C4-2B (cell line): ENCODE results near the gene CAMK2N1.

Experiments
- H3K27ac ChIP-seq: fragments of 450-650 bp; 2 replicates; pipeline ENCODE4 v1.5.1; 2017
- ZFX ChIP-seq: fragments of 450-650 bp; IDR thresholded peaks from 2 replicates; pipeline ENCODE4 v1.6.1; 2017
- TF ChIP-seq, protein P1 (sequence below): fragments of 450-650 bp; conservative IDR thresholded peaks from 2 replicates; pipeline ENCODE4 v1.5.1; 2017; ENCODE audit warnings: mild to moderate bottlenecking

Gene CAMK2N1

DNA sequence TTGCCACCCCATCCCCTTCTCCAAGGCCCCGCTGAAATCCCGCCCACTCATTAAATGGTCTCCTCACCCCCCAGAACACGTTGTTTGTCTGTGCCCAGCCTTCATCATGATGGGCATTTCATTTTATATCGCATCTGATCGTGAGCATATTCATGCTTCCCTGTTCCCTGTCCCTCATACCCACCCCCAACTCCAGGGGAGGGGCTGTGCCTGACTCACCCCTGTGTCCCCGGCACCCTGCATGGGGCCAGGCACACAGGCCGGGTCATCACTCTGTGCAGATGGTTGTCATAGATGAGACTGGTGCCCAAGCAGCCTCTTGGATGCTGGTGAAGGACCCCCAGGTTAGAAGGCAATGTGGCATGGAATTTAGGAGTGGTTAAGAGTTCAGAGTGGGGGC, 11.0 kb downstream of the CAMK2N1 start:
- TF ChIP-seq ZFX: no peak
- TF ChIP-seq, protein P1, sequence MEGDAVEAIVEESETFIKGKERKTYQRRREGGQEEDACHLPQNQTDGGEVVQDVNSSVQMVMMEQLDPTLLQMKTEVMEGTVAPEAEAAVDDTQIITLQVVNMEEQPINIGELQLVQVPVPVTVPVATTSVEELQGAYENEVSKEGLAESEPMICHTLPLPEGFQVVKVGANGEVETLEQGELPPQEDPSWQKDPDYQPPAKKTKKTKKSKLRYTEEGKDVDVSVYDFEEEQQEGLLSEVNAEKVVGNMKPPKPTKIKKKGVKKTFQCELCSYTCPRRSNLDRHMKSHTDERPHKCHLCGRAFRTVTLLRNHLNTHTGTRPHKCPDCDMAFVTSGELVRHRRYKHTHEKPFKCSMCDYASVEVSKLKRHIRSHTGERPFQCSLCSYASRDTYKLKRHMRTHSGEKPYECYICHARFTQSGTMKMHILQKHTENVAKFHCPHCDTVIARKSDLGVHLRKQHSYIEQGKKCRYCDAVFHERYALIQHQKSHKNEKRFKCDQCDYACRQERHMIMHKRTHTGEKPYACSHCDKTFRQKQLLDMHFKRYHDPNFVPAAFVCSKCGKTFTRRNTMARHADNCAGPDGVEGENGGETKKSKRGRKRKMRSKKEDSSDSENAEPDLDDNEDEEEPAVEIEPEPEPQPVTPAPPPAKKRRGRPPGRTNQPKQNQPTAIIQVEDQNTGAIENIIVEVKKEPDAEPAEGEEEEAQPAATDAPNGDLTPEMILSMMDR: no peak
- H3K27ac ChIP-seq: peak overlapping the region; percentile 81; the same call in 1 of the 2 replicates

DNA sequence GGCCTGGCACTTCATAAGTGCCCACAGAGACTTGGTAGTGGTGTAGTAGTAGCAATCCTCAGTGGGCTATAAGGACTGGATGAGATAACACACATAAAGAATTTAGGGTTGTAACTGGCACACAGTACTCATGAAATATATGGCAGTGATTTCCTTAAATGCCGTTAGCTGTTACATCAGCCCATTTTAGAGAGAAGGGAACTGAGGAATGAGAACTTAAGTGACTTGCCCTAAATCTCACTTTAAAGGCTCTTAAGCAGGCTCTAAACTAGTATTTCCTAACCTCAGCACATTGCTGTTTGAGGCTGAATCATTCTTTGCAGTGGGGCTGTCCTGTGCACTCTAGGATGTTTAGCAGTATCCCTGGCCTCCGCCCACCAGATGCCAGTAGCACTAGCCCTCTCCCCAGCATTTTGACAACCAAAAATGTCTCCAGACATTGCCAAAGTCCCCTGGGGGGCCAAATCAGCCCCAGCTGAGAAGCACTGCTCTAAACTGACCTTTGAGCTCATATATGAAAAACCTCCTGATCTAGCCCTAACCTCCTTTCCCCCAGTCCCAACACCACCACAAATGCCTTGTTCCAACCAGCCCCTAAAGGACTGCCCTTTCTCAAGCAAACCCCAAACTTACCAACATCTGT, 11.6 kb downstream of the CAMK2N1 start:
- no peak for TF ChIP-seq ZFX
- TF ChIP-seq, protein P1: no peak
- no peak overlapping the region; the same call in 1 of the 2 replicates for H3K27ac ChIP-seq

DNA sequence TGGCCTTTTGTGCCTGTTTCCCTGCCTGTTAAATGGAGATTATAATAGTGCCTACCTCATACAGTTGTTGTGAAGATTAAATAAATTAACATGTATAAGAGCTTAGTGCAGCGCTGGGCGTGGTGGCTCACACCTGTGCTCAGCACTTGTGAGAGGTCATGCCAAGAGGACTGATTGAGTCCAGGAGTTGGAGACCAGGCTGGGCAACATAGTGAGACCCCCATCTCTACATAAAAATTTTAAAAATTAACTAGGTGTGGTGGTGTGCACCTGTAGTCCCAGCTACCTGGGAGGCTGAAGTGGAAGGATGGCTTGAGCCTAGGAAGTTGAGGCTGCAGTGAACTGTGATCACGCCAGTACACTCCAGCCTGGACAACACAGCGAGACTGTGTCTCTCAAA, 12.1 kb downstream of the CAMK2N1 start:
- TF ChIP-seq, protein P1: no peak
- no peak for TF ChIP-seq ZFX
- no peak overlapping the region for H3K27ac ChIP-seq

DNA sequence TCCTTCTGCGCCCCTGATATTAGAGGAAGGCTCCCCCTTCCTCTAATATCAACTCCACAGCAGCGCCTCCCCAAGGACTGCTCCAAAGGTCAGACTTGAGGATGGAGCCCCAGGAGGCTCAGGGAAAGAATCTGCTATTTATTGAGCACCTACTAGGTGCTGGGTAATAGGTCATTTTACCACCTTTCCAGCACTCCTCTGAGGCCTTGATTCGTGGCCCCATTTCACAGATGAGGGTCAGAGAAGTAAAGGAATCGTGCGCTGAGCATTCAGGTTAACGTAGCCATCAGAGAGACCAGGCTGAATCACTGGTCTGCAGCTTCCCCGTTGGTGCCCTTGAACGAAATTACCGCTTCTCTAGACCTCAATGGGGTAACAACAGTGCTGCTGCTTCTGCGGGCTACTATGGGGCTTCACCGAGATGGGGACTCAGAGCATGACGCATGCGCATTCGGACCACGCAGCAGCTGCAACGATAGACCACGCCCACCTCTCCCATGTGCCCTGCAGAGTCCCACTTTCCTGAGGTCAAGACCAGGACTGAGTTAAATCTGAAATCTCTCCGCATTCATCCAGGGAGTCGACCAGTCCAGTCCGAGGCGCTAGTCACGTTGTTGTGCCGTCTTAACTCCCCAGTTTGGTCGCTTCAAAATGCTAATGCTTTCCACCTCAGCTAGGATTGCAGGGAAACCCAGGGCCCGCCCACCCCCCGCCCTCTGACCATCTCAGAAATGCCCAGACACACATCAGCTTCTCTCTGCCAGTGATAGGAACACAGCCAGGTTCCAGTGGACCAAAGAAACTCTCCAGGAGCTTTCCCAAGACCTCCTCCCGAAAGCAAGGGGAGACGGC, 12.9 kb downstream of the CAMK2N1 start:
- TF ChIP-seq ZFX: no peak
- TF ChIP-seq, protein P1: no peak
- no peak overlapping the region for H3K27ac ChIP-seq

DNA sequence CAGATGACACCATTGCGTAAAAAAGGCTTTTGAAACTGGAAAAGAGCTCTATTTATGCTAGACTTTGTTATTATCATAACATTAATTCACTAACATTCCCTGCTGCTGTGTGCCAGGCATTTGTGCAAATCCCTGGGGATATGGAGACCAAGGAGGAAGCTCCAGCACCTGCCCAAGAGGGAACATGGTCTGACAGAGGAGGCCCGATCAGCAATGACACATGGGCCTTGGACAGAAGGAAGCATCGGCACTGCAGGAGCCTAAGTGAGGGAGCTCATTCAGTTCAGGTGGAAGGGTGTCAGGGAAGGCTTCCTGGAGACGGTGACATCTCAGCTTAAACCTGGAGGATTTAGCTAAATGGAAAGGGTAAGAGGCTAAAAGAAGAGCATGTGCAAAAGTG, 13.9 kb downstream of the CAMK2N1 start:
- TF ChIP-seq, protein P1: no peak
- no peak for TF ChIP-seq ZFX

DNA sequence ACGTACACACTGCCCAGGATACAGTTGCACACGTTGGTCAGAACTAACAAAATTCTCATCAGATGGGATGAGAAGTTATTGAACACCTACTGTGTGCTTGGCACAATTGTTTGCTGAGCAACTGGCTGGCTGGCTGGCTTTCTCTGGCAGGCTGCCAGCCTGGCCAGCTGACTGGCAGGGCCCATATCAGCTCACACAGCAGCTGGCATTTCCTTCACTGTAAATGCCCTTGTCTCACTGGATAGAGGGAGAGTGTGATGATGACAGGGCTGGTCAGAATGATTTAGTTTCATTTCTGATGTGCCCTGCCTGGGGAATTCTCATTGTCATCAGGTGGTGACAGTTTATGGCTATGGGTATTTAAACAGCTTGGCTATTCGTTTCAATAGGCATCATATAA, 15.8 kb downstream of the CAMK2N1 start:
- TF ChIP-seq, protein P1: no peak
- no peak for TF ChIP-seq ZFX
- no peak overlapping the region for H3K27ac ChIP-seq

More for the DNA sequence above, 13.9 kb downstream of the CAMK2N1 start:
- H3K27ac ChIP-seq: no peak overlapping the region

DNA sequence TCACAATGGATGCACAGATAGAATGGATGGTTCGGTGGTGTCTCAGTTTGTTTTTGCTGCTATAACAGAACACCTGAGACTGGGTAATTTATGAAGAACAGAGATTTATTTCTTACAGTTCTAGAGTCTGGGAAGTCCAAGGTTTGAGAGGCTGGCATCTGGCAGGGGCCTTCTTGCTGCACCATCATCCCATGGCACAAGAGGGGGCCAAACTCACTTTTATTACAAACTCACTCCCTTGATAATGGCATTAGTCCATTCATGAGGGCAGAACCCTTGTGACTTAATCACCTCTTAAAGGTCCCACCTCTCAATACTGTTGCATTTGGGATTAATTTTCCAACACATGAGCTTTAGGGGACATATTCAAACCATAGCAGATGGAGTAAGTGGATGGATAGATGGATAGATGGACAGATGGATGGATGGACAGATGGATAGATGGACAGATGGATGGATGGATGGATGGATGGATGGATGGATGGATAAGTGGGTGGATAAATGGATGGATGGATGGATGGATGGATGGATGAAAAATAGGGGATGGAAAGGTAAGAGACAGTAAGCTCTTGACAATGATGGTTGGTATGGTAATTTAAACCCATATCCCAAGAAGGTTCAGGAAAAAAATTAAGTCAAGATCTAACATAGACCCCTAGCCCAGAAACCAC, 16.5 kb downstream of the CAMK2N1 start:
- TF ChIP-seq ZFX: no peak
- TF ChIP-seq, protein P1: no peak
- H3K27ac ChIP-seq: no peak overlapping the region
